Posterior vena cava (tissue), 2 donors: ENCODE data around the gene LRIG3. TPM values are rescaled to one million over a fixed set of nuclear protein-coding genes. Genes with fewer than 3 reads are reported as not detected.

Experiments used
- DNase-seq: peaks from one replicate; pipeline ENCODE4 v3.0.0-alpha.2; 2020; ENCODE audit warnings: low spot score
- intact Hi-C, 2 donors: fragments of 100-400 bp; cut with DNase I; formaldehyde crosslinking; loops; one replicate each; pipeline versions ENCODE4 v1.14.1 to v1.14.2; 2022 to 2023
- total RNA-seq, 2 donors: library from RNA; stranded (reverse); fragmentation: NEBNext Ultra II Directional; extraction: Animal tissue kit (Norgen Biotek cat#: 25700); gene quantifications; one replicate each; pipeline ENCODE4 v1.2.1, GENCODE V29; 2021
- donor health status: DM: yes; HTN: yes; CAD: no.
- donor health status: DM: yes; HTN: yes; CAD: no.

The LRIG3 gene
- total RNA-seq, 2 donors from 2014 or later = 23.7 to 34.7 TPM

DNA sequence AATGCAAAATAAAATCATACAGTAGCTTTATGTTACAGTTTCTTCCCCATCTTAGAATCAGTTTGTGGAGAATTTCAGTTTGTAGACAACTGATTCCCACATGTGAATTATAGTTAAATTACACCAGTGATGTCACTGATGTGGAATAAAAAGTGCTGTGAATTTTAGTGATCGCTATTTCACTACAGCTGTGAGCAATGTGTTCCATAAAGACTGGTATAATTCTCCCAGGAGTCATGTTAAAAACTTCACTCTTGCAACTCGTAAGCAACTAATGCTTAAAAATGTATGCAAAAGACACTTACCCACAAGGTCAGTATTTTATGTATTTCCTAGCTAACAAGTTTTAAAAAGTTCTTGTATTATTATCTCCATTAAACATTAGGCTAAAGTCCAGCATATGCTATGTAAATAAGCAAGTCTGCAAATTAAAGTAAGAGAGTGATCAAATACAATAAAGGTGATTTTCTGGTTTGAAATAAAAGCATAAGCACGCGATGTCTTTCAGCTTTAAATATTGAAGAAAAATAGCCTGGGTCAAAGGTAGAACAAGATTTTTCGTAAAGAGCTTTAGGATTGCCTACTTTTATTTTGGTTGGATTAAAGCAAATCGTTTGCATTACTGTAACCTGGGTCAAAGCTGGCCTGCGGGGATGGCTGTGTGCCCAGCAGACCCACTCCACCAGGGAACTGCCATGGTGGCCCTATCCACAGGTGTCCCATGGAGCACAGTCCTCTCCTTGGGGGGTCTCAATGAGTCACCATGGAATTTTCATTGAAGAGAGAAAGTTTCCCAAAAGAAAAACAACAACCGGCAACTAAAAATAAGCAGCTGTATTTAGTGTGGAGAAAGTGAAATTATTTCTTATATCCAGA is 12.7 kb upstream of the LRIG3 start:
- intact Hi-C loops = no loop called here
- no peak for DNase-seq

DNA sequence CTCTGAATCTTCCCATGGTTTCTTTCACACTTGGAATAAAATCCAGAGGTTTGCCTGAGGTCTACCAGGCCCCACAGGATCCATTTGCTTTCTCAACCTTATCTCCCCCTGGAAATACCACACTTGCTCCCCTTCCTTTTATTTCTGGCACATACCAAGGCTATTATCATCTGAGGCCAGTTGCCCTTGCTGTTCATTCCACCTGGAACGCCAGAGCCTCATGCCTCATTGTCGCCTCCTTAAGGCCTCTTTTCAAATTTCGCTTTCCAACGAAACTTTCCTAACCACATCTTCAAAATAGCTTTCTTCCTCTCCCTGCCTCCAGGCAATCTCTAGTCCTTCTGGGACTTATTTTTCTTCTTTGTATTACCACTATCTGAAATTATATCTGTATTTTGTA is 11.2 kb upstream of the LRIG3 start:
- DNase-seq = no peak
- intact Hi-C loops = no loop called here

DNA sequence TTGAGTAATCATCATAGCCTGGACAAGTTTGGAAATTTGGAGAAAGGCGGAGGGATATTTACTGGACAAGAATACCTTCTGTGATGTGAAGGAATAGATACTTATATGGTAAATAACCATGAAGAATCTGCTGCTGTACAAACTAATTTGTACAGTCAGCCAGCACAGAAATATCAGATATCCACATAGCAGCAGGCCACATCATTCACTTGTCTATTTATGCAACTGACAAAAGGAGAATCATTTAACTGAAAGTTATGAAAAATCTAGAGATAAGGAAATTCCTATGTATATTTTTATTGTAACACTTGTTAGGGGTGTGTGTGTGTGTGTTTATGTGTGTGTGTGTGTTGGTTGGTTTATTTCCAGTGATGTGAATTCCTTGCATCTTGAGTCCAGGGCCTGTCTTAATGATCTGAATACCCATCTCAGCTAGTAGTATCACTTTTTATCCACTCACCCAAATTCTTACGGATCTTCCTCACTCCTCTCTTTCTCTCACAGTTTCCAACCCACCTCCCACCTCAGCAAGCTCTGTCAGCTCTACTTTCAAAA is 10.5 kb upstream of the LRIG3 start:
- intact Hi-C loops = no loop called here
- no peak for DNase-seq

DNA sequence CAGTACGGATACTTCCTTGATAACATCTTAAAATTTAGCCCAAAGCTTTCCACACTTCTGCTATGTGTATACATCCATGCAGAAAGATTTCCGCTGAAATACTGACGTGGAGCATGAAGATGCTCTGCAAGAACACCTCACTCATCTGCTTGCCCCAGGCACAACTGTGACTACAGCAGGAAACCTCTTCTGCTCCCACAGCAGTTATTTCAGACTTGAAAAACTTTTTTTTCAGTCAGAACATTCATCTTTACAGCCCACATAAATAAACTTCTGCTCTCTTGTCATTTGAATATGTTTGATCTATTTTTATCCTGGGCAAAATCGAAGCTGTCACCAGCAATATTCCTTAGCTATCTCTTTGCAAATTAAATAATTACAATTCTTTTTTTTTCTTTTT is 6.8 kb upstream of the LRIG3 start:
- no peak for DNase-seq
- intact Hi-C loops = no loop called here

DNA sequence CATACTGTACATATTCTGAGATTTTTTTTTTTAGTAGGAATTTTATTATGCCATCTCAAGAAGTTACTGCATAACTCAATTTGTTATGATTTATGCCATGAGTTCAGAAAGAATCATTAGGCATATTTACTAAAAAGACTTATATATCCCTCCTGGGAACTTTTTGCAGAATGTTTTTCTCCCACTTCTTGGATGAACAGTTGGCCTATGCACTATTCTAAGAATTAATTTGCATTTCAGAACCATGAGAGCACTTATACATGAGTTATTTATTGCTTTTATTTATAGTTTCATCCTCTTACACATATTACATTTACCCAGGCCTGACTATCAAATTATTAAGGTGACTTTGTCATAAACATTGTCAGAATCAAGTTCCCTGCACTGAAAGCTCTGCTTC is 6.3 kb upstream of the LRIG3 start:
- intact Hi-C loops = no loop called here
- DNase-seq = no peak

DNA sequence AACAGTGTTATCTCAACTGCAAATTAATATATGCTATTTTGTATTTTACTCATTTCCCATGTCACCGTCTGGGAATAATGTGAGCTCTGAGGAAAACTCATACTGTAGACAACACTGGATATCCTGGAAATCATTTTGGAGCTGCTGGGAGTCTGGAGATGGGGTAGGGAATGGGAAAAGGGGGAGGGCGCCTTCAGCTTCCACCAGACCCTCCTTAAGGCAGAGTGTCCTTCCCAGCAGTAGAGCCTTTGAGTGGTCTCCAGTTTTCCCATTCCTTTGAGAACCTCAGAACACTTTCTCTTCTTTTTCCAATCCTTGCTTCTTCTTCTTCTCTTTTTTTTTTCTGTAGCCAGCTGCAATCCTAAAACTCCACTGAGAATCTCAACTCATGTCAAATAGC is 5.4 kb upstream of the LRIG3 start:
- DNase-seq = no peak
- intact Hi-C loops = no loop called here

DNA sequence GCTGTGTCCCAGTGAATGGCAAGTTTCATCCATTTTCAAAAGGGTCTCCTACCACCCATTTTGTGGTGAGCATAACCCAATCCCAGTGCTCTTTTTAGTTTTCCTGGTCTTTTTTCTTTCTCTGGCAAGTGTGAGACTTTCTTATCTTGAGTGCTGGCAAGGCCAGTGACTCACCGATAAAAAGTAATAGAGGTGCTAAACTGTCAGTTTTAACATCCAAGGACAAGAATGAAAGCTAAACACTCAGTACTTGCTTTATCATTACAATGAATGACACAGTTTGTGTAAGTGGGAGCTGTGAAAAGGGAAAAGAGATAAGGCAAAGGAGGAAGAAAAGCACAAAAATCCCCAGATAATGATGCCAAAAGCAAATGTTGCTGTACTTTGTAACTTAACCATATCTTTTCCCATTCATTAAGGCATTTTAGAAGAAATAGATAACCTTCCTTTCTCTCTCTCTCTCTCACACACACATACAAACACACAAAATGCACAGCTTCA is 4.9 kb upstream of the LRIG3 start:
- intact Hi-C loops = no loop called here
- DNase-seq = no peak

DNA sequence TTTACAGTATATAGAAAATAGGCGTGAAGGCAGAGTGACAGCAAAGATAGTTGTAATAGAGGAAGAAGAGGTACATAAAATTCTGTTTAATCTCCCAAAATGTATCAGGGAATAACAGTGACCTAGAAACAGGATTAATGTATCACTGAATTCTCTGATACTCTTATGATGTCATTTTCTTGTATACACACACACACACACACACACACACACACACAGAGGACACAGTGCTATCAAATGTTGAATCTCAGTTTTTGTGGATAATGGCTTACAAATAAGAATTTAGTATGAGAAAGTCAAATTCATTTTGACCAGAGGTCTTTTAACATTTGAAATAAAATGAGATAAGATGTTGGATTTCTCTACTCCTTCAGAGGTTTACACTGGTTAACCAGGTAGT is 4.3 kb upstream of the LRIG3 start:
- no peak for DNase-seq
- intact Hi-C loops = no loop called here

DNA sequence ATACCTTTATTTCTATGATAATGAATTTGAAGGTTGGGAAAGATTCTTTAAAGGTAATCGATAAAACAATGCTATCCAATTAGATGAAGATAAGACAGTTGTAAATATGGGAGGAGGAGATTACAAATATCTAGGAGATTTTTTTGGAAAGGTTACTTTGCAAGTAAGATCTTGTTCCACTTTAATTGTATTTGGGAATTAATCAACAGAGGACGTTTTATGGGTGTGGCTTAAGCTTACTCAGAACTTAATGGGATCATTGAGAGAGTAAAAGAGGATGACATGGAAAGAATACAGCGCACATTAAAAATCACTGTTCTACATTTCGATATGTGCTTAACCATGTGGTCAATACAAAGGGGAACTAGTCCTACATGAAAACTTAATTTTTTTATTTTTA is 3.5 kb upstream of the LRIG3 start:
- intact Hi-C loops = no loop called here
- DNase-seq = no peak

DNA sequence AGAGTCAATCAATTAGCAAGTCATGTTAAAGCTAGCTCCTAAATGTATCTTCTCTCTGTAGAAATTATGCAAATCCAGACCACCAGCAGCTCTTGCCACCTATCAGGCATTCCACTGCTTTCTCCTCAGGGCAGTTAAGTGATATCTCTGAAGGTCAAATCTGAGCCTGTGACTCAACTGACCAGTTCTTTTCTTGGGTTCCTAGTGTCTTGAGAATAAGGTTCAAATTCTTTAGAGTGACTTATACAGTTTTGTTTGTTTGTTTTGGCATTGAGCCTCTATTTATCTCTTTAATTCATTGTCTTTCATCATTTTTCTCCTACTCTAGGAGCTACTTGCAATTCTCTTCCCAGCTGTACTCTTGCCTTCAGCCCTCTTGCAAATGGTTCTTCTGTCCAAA is 2.5 kb upstream of the LRIG3 start:
- intact Hi-C loops = no loop called here
- DNase-seq = no peak

DNA sequence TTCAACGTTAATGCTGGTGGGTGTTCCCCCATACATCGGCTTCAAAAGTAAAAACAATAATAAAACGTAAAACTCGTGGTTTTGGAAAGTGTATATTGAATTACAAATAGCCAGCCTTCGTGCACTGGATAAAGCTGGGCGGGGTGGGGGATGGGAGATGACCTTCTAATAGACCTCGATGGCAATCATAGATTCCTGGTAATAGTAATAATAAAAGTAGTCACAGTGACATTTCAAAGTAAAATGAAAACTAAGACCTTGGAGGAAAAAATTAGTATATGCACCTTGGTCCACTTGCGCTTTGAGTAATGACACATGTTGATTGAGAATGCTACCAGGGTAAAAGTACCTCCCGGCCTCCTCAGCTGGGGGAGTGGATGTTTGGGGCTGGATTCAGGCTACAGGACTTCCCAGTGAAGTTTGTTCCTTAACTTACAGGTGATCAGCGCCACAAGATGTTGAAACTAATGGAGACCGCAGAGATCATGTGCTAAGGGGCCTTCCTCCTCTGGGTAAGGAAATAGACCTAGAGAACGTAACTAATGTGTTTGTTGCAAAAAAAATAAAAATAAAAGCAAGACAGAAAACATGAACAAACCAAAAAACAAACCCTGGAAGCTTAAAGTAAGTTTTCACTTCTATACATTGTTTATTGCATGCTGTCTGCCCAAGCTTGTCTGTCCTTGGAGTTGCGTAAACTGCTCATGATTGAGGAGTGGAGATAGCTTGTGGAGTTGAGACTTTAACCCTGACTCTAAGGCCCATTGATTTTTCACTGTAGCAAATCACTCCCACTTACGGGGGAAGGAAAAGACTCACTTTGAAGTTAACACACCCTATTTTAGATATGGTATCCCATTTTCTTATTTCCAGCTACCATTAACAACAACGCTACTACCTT is 907 bp upstream of the LRIG3 start:
- intact Hi-C loops = no loop called here
- DNase-seq = no peak

DNA sequence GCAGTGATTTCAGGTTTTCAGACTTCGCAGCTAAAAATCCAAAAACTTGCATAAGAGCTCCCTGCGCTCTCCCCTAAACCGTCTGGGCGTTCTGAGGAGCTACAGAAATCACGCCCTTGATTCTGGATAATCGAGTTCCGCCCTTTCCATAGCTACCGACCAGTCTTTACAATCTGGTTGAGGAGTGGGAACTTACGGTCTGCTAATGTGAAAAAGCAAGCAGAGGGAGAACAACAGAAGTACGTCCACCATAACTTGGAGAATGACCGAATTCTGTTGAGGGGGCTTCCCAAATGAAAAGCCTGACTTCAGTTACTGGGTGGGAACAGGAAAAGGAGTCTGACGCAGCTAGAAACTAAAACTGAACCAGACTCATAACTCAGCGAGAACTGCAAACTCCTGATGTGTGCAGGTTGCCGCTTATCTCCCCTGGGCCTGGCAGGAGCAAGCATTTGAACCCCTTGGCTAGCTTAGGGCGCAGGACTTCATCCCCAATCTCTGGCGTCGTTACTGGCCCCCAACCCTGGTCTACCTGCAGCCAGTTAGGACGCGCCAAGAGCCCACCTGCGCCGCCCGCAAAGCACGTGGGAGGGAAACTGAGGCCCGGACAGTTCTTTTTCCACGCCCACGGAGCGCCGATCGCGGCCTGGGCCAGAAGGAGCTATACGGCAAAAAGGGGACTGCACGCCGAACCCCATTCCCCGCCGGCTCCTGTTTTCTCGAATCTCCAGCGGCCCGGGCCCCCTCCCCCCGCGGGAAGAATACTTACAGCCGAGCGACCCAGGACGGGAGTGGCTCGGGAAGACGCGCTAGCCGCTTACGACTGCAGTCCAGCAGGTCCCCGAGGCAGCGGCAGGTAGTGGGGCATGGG is 838 bp downstream of the LRIG3 start:
- intact Hi-C loops = no loop called here
- DNase-seq = peak; percentile 81

DNA sequence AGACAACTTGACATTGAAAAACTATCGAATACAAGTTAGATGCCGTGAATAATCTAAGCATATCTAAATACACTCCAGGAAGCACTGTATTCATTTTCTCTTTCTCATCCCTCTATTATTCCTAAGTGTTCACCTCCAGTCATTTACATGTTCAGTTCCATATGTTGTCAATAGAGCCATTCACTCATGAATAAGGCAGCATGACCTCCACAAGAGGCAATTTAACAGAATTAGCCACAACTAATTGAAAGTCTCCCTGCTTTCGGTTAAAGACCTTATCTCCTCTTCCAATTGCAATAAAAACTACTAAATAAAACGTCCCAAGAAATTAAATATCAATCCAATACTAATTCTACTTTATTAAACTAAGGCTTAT is 1.8 kb downstream of the LRIG3 start:
- intact Hi-C loops = no loop called here
- no peak for DNase-seq

DNA sequence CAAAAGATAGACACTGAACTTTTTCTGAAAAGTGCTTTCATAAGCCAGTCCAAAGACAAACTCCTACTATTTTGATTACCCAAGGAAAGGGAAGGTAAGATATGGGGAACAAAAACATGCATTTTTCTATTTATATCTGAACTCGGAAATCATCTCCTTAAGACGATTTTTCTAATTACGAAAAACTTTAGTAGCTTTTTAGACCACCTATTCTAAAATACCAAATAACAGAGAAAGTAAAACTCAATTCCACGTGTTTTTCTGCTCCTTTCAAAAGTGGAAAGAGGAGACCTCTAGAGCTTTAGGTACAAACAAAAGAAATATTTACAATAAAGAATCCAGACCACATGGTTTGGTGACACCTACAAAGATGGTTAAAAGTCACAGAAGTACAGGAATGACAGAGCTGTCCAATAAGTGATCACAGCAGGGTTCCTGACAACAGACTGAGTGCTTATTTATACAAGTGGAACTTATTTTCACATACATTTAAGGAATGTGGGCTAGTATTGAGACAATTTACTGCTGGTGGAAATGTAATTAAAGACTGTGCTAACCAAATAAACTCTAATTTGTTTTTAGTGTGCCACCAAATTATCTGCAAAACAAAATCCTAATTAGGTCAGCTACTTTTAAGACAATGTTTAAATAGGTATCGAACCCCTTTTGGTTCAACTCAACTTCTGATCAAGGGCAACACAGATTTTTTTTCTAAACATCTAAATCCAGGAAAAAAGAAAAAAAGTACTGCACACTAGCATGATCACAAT is 2.4 kb downstream of the LRIG3 start:
- intact Hi-C loops = no loop called here
- no peak for DNase-seq

DNA sequence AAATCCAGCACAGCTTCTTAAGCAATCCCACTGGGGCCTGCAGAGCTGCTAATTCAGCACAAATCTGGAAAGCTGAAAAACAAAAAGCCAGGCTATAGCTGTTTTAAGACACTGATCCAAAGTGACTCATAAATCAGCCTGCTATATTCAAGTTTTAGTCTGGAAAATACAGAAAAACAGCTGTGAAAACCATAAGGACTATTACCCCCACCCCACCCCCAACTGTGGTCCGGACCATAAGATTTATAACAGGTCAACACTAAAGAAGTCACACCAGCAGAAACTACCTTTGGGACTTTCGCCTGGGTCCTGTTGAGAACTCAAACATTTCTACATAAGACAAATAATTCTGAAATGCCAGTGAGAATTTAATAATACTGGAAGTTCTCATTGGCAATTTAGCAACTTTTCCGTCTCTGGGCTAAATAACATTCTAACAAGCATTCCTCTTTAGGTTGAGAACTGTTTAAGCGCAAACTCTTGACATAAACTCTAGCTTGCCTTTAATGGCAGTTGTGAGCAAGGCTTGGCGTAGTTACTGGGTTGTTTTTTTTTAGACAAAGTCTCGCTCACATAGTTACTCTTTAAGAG is 3.3 kb downstream of the LRIG3 start:
- DNase-seq = no peak
- intact Hi-C loops = no loop called here

DNA sequence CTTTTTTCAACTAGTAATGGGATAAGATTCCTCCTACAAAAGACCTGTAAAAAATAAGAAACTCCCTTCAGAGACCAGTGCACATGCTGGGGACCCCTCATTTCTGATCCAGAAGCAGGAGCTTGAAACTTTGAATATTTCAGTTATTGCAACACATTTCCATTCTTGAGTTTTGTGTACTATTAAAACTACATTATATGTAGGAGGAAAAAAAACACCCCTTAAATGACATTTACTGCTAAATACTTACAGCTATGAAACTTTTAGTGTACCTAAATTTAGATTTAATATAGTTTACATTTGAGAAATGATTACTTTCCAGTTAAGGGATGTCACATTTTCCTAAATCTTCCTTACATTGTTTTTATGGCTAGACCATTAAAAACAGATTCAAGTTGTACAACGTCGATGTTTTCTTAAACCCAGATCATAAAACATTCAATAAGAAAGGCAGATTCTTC is 4.1 kb downstream of the LRIG3 start:
- intact Hi-C loops = no loop called here

DNA sequence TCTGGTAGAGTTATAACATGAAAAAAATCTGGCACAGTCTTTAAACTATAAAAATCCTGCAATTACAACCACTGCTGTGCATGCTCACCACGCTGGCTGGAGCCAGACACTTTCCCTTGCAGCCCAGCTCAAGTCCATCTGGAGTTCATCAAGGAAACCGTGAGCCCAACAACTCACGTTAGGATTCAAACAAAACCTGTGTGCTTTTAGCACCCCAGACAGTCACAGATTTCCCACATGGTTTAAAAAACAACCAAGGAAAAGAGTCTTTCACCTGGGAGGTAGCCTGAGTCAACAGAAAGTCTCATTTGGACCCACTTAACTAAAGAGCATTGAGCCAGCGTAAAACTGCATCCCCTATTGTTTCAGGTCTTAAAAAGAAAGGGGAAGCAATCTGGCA is 4.7 kb downstream of the LRIG3 start:
- no peak for DNase-seq
- intact Hi-C loops = no loop called here

More for the DNA sequence above, 4.1 kb downstream of the LRIG3 start:
- DNase-seq = no peak

DNA sequence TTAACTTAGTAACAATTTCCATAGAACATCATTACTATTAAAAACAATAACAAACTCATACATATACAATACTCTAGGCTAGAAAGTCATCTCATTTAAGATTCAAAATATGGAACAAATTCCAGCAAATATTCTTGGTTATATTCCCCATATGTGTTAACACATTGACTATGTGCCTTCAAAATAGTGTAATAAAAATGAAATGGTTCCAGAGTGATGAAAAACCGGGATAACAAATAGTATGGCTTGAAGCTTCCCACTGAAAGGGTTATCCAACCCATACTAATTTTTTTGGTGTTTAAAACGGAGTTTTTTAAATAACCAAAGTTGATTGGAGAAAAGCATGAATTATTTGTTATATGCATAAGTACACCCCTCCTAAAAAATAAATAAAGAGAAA is 5.3 kb downstream of the LRIG3 start:
- intact Hi-C loops = no loop called here
- no peak for DNase-seq
